Body of pancreas (tissue), 4 donors: Measurements from ENCODE around the gene ATG3.

Experiments
- POLR2A ChIP-seq, 3 donors: fragments of 450-650 bp; IDR thresholded peaks; one replicate each; pipeline ENCODE4 v1.6.1; 2016; ENCODE audit warnings: antibody characterized with exemption in 3 of 3, mild to moderate bottlenecking in 2 of 3
- TF ChIP-seq, protein P1 (sequence below), 7 experiments: fragments of 450-650 bp in 4 of 7; fragments of 200-600 bp in 3 of 7; sonication (generic) in 3 of 7; IDR thresholded peaks; one replicate each; pipeline ENCODE4 v1.5.1; 2016 to 2019; ENCODE audit warnings: antibody characterized with exemption in 7 of 7

DNA sequence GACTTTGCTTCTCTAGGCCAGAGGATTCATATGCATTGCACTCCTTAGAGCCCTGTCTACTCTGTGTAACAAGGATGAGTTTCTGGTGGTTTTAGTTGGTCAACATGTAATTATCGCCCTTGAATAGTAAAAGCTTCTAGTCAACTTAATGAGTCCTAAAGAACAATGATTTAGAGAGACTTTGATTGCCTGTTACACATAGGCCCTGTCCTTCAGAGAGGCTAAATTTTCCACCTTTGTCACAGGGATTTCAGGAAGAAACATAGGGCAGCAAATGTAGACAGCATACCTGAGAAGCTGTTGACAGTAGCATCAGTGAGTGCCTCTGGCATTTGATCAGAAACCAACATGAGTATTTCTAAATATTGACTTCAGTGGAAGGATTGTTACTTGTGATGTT lies 69.6 kb downstream of the ATG3 start:
- TF ChIP-seq, protein P1, sequence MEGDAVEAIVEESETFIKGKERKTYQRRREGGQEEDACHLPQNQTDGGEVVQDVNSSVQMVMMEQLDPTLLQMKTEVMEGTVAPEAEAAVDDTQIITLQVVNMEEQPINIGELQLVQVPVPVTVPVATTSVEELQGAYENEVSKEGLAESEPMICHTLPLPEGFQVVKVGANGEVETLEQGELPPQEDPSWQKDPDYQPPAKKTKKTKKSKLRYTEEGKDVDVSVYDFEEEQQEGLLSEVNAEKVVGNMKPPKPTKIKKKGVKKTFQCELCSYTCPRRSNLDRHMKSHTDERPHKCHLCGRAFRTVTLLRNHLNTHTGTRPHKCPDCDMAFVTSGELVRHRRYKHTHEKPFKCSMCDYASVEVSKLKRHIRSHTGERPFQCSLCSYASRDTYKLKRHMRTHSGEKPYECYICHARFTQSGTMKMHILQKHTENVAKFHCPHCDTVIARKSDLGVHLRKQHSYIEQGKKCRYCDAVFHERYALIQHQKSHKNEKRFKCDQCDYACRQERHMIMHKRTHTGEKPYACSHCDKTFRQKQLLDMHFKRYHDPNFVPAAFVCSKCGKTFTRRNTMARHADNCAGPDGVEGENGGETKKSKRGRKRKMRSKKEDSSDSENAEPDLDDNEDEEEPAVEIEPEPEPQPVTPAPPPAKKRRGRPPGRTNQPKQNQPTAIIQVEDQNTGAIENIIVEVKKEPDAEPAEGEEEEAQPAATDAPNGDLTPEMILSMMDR (IDR thresholded peaks at IDR 0.05) = no peak
- TF ChIP-seq POLR2A (IDR thresholded peaks at IDR 0.05) = no peak
